Activated B cell treated with CpG ODN at 0.5 μM for 24 hours (primary cell): ENCODE measurements around the gene MVK. TPM values are rescaled to one million over a fixed set of nuclear protein-coding genes. Genes with fewer than 3 reads are reported as not detected.

Source experiments
- ATAC-seq: fragments of 200-7000 bp; cut with Tn5 transposase; one replicate; pipeline ENCODE4 v1.10.0; 2021; ENCODE audit warnings: low read depth, mild to moderate bottlenecking, moderate library complexity
- CTCF ChIA-PET: fragments of 350-600 bp; sonication (Branson Sonifier 250); formaldehyde crosslinking; loops from one replicate; lab custom pipeline; 2021; ENCODE audit warnings: antibody characterized with exemption; lab: Charles Lee
- POLR2A ChIA-PET: fragments of 350-600 bp; sonication (Branson Sonifier 250); formaldehyde crosslinking; loops from one replicate; lab custom pipeline; 2021; ENCODE audit warnings: antibody characterized with exemption; lab: Charles Lee
- DNase-seq: peaks from one replicate; pipeline ENCODE4 v3.0.0; 2022
- H3K27ac Mint-ChIP-seq: one replicate; pipeline ENCODE4 v1.8.0; 2020; ENCODE audit warnings: mixed read lengths
- H3K27me3 Mint-ChIP-seq: one replicate; pipeline ENCODE4 v1.8.0; 2021; ENCODE audit warnings: mixed read lengths
- H3K36me3 Mint-ChIP-seq: one replicate; pipeline ENCODE4 v1.8.0; 2021; ENCODE audit warnings: low read depth, mixed read lengths
- H3K4me1 Mint-ChIP-seq: one replicate; pipeline ENCODE4 v1.8.0; 2021; ENCODE audit warnings: mixed read lengths
- H3K4me3 Mint-ChIP-seq: one replicate; pipeline ENCODE4 v1.8.0; 2020; ENCODE audit warnings: mild to moderate bottlenecking, mixed read lengths
- H3K9me3 Mint-ChIP-seq: one replicate; pipeline ENCODE4 v1.8.0; 2020; ENCODE audit warnings: mixed read lengths
- intact Hi-C: fragments of 100-400 bp; cut with micrococcal nuclease; formaldehyde crosslinking; loops from one replicate; pipeline ENCODE4 v1.15.1; 2024
- total RNA-seq: library from RNA; stranded (reverse); gene quantifications from 2 replicates; pipeline ENCODE4 v1.2.3, GENCODE V29; 2022
- TF ChIP-seq, protein P1 (sequence below): fragments of 200-600 bp; IDR thresholded peaks from one replicate; pipeline ENCODE4 v1.8.0; 2022; ENCODE audit warnings: antibody characterized with exemption, mild to moderate bottlenecking

MVK gene
- total RNA-seq, 1 donor from 2014 or later, result 28.5 TPM

DNA sequence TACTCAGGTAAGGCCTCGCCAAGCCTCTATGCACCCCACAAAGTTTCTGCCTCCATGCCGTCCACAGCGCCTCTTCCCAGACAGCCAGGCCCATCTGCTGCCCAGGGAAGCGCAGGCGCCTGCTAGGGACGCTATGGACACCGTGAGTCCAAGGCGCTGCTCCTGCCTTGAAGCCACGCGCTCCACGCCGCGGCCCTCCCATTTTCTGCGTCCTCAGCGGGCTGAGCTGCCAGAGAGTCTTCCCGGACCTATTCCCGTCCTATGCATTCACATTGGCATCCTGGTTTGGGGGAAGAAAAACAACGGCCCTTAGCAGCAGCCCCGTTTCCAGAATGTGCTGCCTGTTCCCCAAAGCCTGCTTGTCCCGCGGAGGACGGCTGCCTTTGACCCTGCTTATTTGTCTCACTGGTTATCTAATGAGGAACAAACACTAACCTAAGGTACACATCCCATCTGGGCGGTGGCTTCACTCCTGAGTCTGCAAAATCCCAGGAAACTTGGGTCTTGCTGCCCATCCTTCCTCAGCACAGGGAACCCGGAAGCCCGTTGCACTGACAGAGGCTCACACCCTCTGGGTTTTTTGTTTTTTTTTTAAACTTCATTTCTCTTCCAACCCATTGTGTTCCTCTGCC, 38.2 kb upstream of the MVK start:
- Mint-ChIP-seq H3K27ac (no peak overlapping the region), H3K9me3 (no peaks in the 10 kb centered on the region), H3K27me3 (no peaks in the 10 kb centered on the region), H3K4me3 (no peak overlapping the region), H3K4me1 (no peaks in the 10 kb centered on the region), H3K36me3 (peaks cover 51% of the 10 kb centered on the region)
- TF ChIP-seq, protein P1, sequence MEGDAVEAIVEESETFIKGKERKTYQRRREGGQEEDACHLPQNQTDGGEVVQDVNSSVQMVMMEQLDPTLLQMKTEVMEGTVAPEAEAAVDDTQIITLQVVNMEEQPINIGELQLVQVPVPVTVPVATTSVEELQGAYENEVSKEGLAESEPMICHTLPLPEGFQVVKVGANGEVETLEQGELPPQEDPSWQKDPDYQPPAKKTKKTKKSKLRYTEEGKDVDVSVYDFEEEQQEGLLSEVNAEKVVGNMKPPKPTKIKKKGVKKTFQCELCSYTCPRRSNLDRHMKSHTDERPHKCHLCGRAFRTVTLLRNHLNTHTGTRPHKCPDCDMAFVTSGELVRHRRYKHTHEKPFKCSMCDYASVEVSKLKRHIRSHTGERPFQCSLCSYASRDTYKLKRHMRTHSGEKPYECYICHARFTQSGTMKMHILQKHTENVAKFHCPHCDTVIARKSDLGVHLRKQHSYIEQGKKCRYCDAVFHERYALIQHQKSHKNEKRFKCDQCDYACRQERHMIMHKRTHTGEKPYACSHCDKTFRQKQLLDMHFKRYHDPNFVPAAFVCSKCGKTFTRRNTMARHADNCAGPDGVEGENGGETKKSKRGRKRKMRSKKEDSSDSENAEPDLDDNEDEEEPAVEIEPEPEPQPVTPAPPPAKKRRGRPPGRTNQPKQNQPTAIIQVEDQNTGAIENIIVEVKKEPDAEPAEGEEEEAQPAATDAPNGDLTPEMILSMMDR, result no peak
- no peak for DNase-seq
- ChIA-PET CTCF (no interaction called here), POLR2A (no interaction called here)
- intact Hi-C loops, result no loop called here
- no peak for ATAC-seq

DNA sequence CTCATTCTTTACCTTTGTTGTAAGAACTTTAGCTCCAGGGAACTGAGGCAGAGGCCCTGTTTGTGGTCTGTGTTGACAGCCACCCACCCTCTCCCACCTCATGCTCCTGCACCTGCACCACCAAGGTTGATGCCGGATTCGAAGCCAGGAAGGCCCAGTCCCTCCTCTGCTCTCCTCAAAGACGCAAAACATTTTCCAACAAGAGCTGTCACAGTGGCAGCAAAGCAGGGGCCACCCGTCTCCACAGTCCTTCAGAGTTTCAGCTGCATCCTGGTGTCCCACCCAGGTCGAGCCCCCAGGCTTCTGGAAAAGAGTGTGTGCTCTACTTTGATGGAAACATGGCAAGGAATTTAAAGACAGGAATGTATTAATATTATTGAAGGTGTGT, 37.7 kb upstream of the MVK start:
- Mint-ChIP-seq H3K9me3 (no peaks in the 10 kb centered on the region), H3K27ac (no peak overlapping the region), H3K4me1 (no peaks in the 10 kb centered on the region), H3K36me3 (peaks cover 46% of the 10 kb centered on the region), H3K4me3 (no peak overlapping the region), H3K27me3 (no peaks in the 10 kb centered on the region)
- ATAC-seq (no peak), DNase-seq (no peak)
- intact Hi-C loops, result no loop called here
- CTCF ChIA-PET, result no interaction called here
- TF ChIP-seq, protein P1, result no peak
- POLR2A ChIA-PET, result no interaction called here

DNA sequence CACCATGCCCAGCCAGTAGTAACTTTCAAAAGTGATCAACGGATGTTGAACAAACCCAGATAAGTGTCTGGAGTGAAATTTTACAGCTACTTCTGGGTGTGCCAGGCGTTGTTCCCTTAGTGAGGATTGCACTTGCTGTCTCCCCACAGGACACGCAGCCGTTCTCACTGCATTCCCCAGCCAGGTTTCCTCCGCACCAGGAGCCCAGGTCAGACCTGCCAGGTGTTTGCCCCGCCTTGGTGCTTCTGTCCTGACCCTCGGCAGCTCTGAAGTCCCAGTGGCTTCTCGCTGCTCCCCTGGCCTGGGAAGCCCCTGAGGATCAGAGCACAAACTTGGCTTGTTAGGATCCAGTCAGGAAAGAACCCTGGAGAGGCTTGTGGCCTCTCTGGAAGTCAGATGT, 36.5 kb upstream of the MVK start:
- Mint-ChIP-seq H3K27ac (no peak overlapping the region), H3K4me1 (no peaks in the 10 kb centered on the region), H3K27me3 (no peaks in the 10 kb centered on the region), H3K9me3 (no peaks in the 10 kb centered on the region), H3K36me3 (peaks cover 38% of the 10 kb centered on the region), H3K4me3 (no peak overlapping the region)
- DNase-seq, result no peak
- intact Hi-C loops, result no loop called here
- TF ChIP-seq, protein P1, result no peak
- ATAC-seq, result no peak
- CTCF ChIA-PET, result no interaction called here
- POLR2A ChIA-PET, result no interaction called here

DNA sequence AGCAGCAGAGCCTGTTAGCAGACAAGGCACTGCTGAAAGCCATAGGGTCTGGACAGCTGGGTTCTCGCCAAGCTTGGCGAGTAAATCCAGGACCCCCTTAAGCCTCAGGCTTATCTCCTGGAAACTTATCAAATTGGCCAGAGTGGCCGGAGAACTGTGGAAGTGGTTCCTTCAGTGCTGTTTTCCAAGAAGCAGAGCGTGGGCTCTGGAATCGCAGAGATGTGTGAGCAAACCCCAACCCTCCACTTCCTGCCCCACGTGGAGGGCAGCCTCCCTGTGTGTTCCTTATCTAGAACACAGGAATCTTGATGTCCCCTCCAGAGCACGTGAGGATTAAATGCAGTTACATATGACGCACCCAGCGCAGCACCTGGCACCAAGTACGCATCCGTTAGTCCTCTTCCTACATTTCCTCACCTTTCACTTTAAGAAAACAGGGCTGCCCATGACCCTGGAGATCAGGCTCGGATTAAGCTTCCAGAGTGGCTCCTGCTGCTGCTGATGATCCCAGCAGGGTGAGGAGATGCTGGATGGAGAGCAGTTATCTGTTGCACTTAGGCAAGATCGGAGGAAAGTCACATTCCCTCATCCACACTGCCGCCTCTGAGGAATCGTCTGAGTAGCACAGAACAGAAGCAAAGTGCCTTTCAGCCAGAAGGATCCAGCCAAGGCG, 35.3 kb upstream of the MVK start:
- CTCF ChIA-PET, result no interaction called here
- no peak overlapping the region for H3K27ac Mint-ChIP-seq
- H3K9me3 Mint-ChIP-seq, result no peaks in the 10 kb centered on the region
- no peak for DNase-seq
- POLR2A ChIA-PET, result no interaction called here
- peaks cover 29% of the 10 kb centered on the region for H3K36me3 Mint-ChIP-seq
- intact Hi-C loops, result no loop called here
- H3K4me1 Mint-ChIP-seq, result no peaks in the 10 kb centered on the region
- no peak for ATAC-seq
- H3K27me3 Mint-ChIP-seq, result no peaks in the 10 kb centered on the region
- TF ChIP-seq, protein P1, result no peak
- H3K4me3 Mint-ChIP-seq, result no peak overlapping the region

DNA sequence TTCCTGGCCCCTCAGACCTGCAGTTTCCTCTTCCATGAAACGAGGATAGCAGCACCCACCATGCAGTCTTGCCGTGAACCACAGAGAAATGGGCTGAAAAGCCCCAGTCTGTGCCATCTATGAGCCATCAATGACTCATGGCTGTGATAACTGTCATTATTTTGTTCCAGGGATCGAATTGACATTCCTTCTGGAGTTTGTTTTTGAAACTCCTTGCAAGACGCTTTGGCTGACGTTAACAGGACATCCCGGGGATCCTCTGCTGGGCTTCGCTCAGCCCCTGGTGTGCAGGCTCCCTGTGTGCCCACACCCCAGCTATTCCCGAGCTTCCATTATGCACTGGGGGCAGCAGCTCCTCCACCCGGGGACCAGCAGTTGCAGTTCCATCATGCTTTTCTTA, 34.1 kb upstream of the MVK start:
- Mint-ChIP-seq H3K9me3 (no peaks in the 10 kb centered on the region), H3K27ac (no peak overlapping the region), H3K4me3 (no peak overlapping the region)

More for the DNA sequence above, 34.1 kb upstream of the MVK start:
- TF ChIP-seq, protein P1, result no peak
- Mint-ChIP-seq H3K4me1 (no peaks in the 10 kb centered on the region), H3K27me3 (no peaks in the 10 kb centered on the region), H3K36me3 (peaks cover 22% of the 10 kb centered on the region)
- CTCF ChIA-PET, result no interaction called here
- POLR2A ChIA-PET, result no interaction called here
- ATAC-seq, result no peak
- no peak for DNase-seq
- intact Hi-C loops, result no loop called here
